Cardiac muscle cell (in vitro differentiated cells and primary cell): ENCODE measurements around the gene KRTAP1-5. TPM values are rescaled to one million over a fixed set of nuclear protein-coding genes. Genes with fewer than 3 reads are reported as not detected.

Experiments used
- DNase-seq, 2 donors: peaks; one replicate each; pipeline versions ENCODE4 v3.0.0 to v3.0.0-alpha.2; 2010 to 2017; ENCODE audit warnings: low read depth in 1 of 2, low spot score in 1 of 2
- H3K27ac ChIP-seq: fragments of 200-600 bp; sonication (generic); 2 replicates; pipeline ENCODE4 v1.5.1; 2016
- H3K27me3 ChIP-seq: fragments of 200-600 bp; sonication (generic); 2 replicates; pipeline ENCODE4 v1.6.0; 2016; ENCODE audit warnings: control low read depth
- H3K36me3 ChIP-seq: fragments of 200-600 bp; sonication (generic); 2 replicates; pipeline ENCODE4 v1.5.1; 2016; ENCODE audit warnings: control low read depth
- H3K4me1 ChIP-seq: fragments of 200-600 bp; sonication (generic); 2 replicates; pipeline ENCODE4 v1.8.1; 2017; ENCODE audit warnings: low read depth, mild to moderate bottlenecking, mixed run types
- H3K4me3 ChIP-seq: fragments of 200-600 bp; sonication (generic); 2 replicates; pipeline ENCODE4 v1.5.1; 2016; ENCODE audit warnings: mild to moderate bottlenecking
- H3K9me3 ChIP-seq: fragments of 200-600 bp; sonication (generic); 2 replicates; pipeline ENCODE4 v1.5.1; 2017; ENCODE audit warnings: low read depth, mild to moderate bottlenecking, control low read depth
- polyA plus RNA-seq: library from polyadenylated mRNA; unstranded; fragments of >200 nt; fragmentation: Nextera tagmentation; extraction: Ambion mirVana; gene quantifications from 2 replicates; pipeline ENCODE4 v1.2.1, GENCODE V29; 2016
- total RNA-seq: library from RNA; depleted of rRNA; stranded (reverse); fragments of >200 nt; gene quantifications from 2 replicates; pipeline ENCODE4 v1.2.3, GENCODE V29; 2016
- TF ChIP-seq, protein P1 (sequence below): IDR thresholded peaks from 2 replicates; pipeline ENCODE4 v1.5.1; 2012; ENCODE audit warnings: low read depth, mild to moderate bottlenecking, low read length

Gene KRTAP1-5
- total and polyA plus RNA-seq, 2 experiments from 2014 or later, result not detected

- H3K36me3 ChIP-seq, result no peaks in the 10 kb centered on the region
- peaks cover 19% of the 10 kb centered on the region for H3K4me1 ChIP-seq
- H3K27ac ChIP-seq, result no peak within 1 kb of the TSS
- TF ChIP-seq, protein P1, sequence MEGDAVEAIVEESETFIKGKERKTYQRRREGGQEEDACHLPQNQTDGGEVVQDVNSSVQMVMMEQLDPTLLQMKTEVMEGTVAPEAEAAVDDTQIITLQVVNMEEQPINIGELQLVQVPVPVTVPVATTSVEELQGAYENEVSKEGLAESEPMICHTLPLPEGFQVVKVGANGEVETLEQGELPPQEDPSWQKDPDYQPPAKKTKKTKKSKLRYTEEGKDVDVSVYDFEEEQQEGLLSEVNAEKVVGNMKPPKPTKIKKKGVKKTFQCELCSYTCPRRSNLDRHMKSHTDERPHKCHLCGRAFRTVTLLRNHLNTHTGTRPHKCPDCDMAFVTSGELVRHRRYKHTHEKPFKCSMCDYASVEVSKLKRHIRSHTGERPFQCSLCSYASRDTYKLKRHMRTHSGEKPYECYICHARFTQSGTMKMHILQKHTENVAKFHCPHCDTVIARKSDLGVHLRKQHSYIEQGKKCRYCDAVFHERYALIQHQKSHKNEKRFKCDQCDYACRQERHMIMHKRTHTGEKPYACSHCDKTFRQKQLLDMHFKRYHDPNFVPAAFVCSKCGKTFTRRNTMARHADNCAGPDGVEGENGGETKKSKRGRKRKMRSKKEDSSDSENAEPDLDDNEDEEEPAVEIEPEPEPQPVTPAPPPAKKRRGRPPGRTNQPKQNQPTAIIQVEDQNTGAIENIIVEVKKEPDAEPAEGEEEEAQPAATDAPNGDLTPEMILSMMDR, result no peak
- no peaks in the 10 kb centered on the region for H3K9me3 ChIP-seq
- no peak within 1 kb of the TSS for H3K4me3 ChIP-seq
- no peak for DNase-seq
- H3K27me3 ChIP-seq, result peaks cover 4% of the 10 kb centered on the region
These were observed 42.8 kb downstream of the KRTAP1-5 start, which contains the start of gene KRT40 for GRCh38 chr17:40984226-40984625. TSS of gene KRT40 (minus strand) at chr17:40984326. CDS start at chr17:40984273, 53 bp downstream.

DNA sequence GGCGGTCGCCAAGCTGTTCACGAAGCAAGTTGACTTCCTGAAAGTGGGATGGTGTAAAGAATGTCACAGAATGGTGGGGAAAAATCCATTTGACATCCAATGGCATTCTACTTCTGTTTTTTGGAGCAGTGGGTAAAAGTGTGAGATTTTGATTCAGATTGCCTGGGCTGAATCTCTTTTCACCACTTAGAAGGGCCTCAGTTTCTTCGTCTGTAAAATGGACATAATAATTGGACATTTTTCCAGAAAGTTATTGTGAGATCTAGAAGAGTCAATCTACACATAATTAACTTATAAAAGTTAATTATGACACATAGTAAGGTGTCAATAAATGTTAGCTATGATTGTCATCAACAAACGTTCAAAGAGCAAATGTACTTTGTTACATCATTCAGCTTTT is 45.9 kb downstream of the KRTAP1-5 start:
- TF ChIP-seq, protein P1, result no peak
- peak overlapping the region; percentile 82 for H3K27ac ChIP-seq
- no peaks in the 10 kb centered on the region for H3K36me3 ChIP-seq
- H3K27me3 ChIP-seq, result peaks cover 4% of the 10 kb centered on the region
- H3K9me3 ChIP-seq, result no peaks in the 10 kb centered on the region
- no peak for DNase-seq
- H3K4me3 ChIP-seq, result no peak overlapping the region
- H3K4me1 ChIP-seq, result peaks cover 14% of the 10 kb centered on the region

DNA sequence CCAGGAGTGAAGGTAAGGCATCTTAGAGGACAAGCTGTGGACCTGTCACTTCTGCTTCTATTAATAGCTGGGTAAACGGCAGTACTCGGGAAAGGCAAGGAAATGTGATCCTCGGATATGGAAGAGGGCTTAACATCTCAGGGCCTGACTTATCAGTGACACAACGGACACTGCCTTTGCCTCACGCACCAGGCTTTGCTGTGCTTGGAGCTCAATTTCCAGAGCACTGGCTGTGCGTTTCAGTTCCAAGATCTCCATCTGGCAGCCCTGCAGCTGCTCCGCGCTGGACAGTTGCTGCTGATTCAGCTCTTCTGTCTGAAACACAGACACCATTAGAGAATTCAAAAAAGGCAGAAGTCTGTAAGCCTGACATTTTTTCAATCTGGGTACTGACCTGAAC is 46.4 kb downstream of the KRTAP1-5 start:
- Histone ChIP-seq H3K36me3 (no peaks in the 10 kb centered on the region), H3K4me3 (no peak overlapping the region), H3K27ac (peak overlapping the region; percentile 82), H3K27me3 (peaks cover 4% of the 10 kb centered on the region), H3K9me3 (no peaks in the 10 kb centered on the region), H3K4me1 (peaks cover 14% of the 10 kb centered on the region)
- DNase-seq, result peak; percentile 11 to 73
- TF ChIP-seq, protein P1, result no peak

- TF ChIP-seq, protein P1, result no peak
These were observed 46.9 kb downstream of the KRTAP1-5 start for GRCh38 chr17:40980117-40980516.

DNA sequence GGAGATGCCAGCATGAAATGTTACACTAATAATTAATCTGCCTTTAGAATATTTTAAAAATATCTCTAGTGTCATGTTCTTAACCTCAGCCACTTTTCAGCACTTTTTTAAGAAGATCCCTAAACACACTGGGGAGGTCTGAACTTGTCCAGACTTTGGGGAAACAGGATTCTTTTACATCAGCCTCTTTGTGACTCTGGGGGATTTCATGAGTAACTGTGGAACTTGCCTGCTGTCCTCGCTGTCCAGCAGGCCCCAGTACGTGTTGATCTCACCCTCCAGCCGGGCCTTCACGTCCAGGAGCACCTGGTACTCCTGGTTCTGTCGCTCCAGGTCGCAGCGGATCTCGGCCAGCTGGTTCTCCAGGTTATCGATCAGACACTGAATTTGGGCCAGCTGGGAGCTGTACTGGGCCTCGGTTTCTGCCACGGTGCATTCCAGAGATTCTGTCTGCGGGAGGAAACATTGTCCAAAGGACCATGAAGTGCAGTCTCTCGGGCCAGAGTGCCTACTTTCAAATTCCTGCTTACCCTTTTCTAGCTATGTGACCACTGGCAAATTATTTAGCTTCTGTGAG is 48.3 kb downstream of the KRTAP1-5 start:
- Histone ChIP-seq H3K27me3 (no peaks in the 10 kb centered on the region), H3K4me1 (peaks cover 14% of the 10 kb centered on the region), H3K27ac (no peak overlapping the region), H3K9me3 (no peaks in the 10 kb centered on the region), H3K36me3 (no peaks in the 10 kb centered on the region), H3K4me3 (no peak overlapping the region)
- TF ChIP-seq, protein P1, result no peak
- DNase-seq, result peak in 1 of 2 donors; percentile 14

More at GRCh38 chr17:40980117-40980516, 46.9 kb downstream of the KRTAP1-5 start:
- Histone ChIP-seq H3K27ac (peak overlapping the region; percentile 82), H3K4me3 (no peak overlapping the region), H3K27me3 (peaks cover 4% of the 10 kb centered on the region), H3K4me1 (peaks cover 14% of the 10 kb centered on the region), H3K9me3 (no peaks in the 10 kb centered on the region), H3K36me3 (no peaks in the 10 kb centered on the region)
- DNase-seq, result no peak

Other genes starting within 250 kb of the KRTAP1-5 start
Only the 30 nearest of the 38 such genes appear.
- 30.1 and 77.2 TPM in 2 replicates for gene KRT10, start 204.6 kb downstream of the KRTAP1-5 start, total RNA-seq
- 91.0 and 131 TPM in 2 replicates for gene KRT10, start 204.6 kb downstream of the KRTAP1-5 start, polyA plus RNA-seq
- gene KRT12, start 160.0 kb downstream of the KRTAP1-5 start, total RNA-seq, result not detected in 2 replicates
- not detected in 2 replicates for gene KRT12, start 160.0 kb downstream of the KRTAP1-5 start, polyA plus RNA-seq
- gene KRT20, start 142.0 kb downstream of the KRTAP1-5 start, total RNA-seq, result not detected in 2 replicates
- gene KRT20, start 142.0 kb downstream of the KRTAP1-5 start, polyA plus RNA-seq, result not detected in 2 replicates
- not detected in 2 replicates for gene KRT23, start 89.6 kb downstream of the KRTAP1-5 start, total RNA-seq
- not detected in 2 replicates for gene KRT23, start 89.6 kb downstream of the KRTAP1-5 start, polyA plus RNA-seq
- not detected in 2 replicates for gene KRT39, start 60.3 kb downstream of the KRTAP1-5 start, total RNA-seq
- not detected in 2 replicates for gene KRT39, start 60.3 kb downstream of the KRTAP1-5 start, polyA plus RNA-seq
- not detected in 2 replicates for gene KRT40, start 42.9 kb downstream of the KRTAP1-5 start, total RNA-seq
- not detected in 2 replicates for gene KRT40, start 42.9 kb downstream of the KRTAP1-5 start, polyA plus RNA-seq
- not detected in 2 replicates for gene KRTAP3-3, start 33.0 kb downstream of the KRTAP1-5 start, total RNA-seq
- not detected in 2 replicates for gene KRTAP3-3, start 33.0 kb downstream of the KRTAP1-5 start, polyA plus RNA-seq
- gene KRTAP3-2, start 27.3 kb downstream of the KRTAP1-5 start, total RNA-seq, result not detected in 2 replicates
- not detected in 2 replicates for gene KRTAP3-2, start 27.3 kb downstream of the KRTAP1-5 start, polyA plus RNA-seq
- not detected in 2 replicates for gene KRTAP3-1, start 18.1 kb downstream of the KRTAP1-5 start, total RNA-seq
- gene KRTAP3-1, start 18.1 kb downstream of the KRTAP1-5 start, polyA plus RNA-seq, result not detected in 2 replicates
- not detected in 2 replicates for gene KRTAP1-4, start 3.0 kb upstream of the KRTAP1-5 start, total RNA-seq
- gene KRTAP1-4, start 3.0 kb upstream of the KRTAP1-5 start, polyA plus RNA-seq, result not detected in 2 replicates
- gene KRTAP1-3, start 7.7 kb upstream of the KRTAP1-5 start, total RNA-seq, result not detected in 2 replicates
- gene KRTAP1-3, start 7.7 kb upstream of the KRTAP1-5 start, polyA plus RNA-seq, result not detected in 2 replicates
- not detected in 2 replicates for gene KRTAP1-1, start 14.2 kb upstream of the KRTAP1-5 start, total RNA-seq
- not detected in 2 replicates for gene KRTAP1-1, start 14.2 kb upstream of the KRTAP1-5 start, polyA plus RNA-seq
- not detected in 2 replicates for gene KRTAP2-1, start 20.1 kb upstream of the KRTAP1-5 start, total RNA-seq
- not detected in 2 replicates for gene KRTAP2-1, start 20.1 kb upstream of the KRTAP1-5 start, polyA plus RNA-seq
- gene KRTAP2-2, start 28.0 kb upstream of the KRTAP1-5 start, total RNA-seq, result not detected in 2 replicates
- not detected in 2 replicates for gene KRTAP2-2, start 28.0 kb upstream of the KRTAP1-5 start, polyA plus RNA-seq
- gene KRTAP2-3, start 32.9 kb upstream of the KRTAP1-5 start, total RNA-seq, result not detected in 2 replicates
- not detected in 2 replicates for gene KRTAP2-3, start 32.9 kb upstream of the KRTAP1-5 start, polyA plus RNA-seq
- not detected in 2 replicates for gene KRTAP2-4, start 38.7 kb upstream of the KRTAP1-5 start, total RNA-seq
- gene KRTAP2-4, start 38.7 kb upstream of the KRTAP1-5 start, polyA plus RNA-seq, result not detected in 2 replicates
- not detected in 2 replicates for gene KRTAP4-7, start 56.9 kb upstream of the KRTAP1-5 start, total RNA-seq
- gene KRTAP4-7, start 56.9 kb upstream of the KRTAP1-5 start, polyA plus RNA-seq, result not detected in 2 replicates
- gene KRTAP4-8, start 70.9 kb upstream of the KRTAP1-5 start, total RNA-seq, result not detected in 2 replicates
- gene KRTAP4-8, start 70.9 kb upstream of the KRTAP1-5 start, polyA plus RNA-seq, result not detected in 2 replicates
- gene KRTAP4-16, start 75.0 kb upstream of the KRTAP1-5 start, total RNA-seq, result not detected in 2 replicates
- gene KRTAP4-16, start 75.0 kb upstream of the KRTAP1-5 start, polyA plus RNA-seq, result not detected in 2 replicates
- not detected in 2 replicates for gene KRTAP4-9, start 78.2 kb upstream of the KRTAP1-5 start, total RNA-seq
- not detected in 2 replicates for gene KRTAP4-9, start 78.2 kb upstream of the KRTAP1-5 start, polyA plus RNA-seq
- gene KRTAP4-11, start 91.2 kb upstream of the KRTAP1-5 start, total RNA-seq, result not detected in 2 replicates
- gene KRTAP4-11, start 91.2 kb upstream of the KRTAP1-5 start, polyA plus RNA-seq, result not detected in 2 replicates
- not detected in 2 replicates for gene KRTAP4-12, start 97.0 kb upstream of the KRTAP1-5 start, total RNA-seq
- not detected in 2 replicates for gene KRTAP4-12, start 97.0 kb upstream of the KRTAP1-5 start, polyA plus RNA-seq
- gene KRTAP4-6, start 113.3 kb upstream of the KRTAP1-5 start, total RNA-seq, result not detected in 2 replicates
- gene KRTAP4-6, start 113.3 kb upstream of the KRTAP1-5 start, polyA plus RNA-seq, result not detected in 2 replicates
- not detected in 2 replicates for gene KRTAP4-5, start 122.6 kb upstream of the KRTAP1-5 start, total RNA-seq
- gene KRTAP4-5, start 122.6 kb upstream of the KRTAP1-5 start, polyA plus RNA-seq, result not detected in 2 replicates
- not detected in 2 replicates for gene KRTAP4-4, start 133.5 kb upstream of the KRTAP1-5 start, total RNA-seq
- gene KRTAP4-4, start 133.5 kb upstream of the KRTAP1-5 start, polyA plus RNA-seq, result not detected in 2 replicates
- gene KRTAP4-3, start 141.0 kb upstream of the KRTAP1-5 start, total RNA-seq, result not detected in 2 replicates
- gene KRTAP4-3, start 141.0 kb upstream of the KRTAP1-5 start, polyA plus RNA-seq, result not detected in 2 replicates
- not detected in 2 replicates for gene KRTAP4-2, start 151.0 kb upstream of the KRTAP1-5 start, total RNA-seq
- not detected in 2 replicates for gene KRTAP4-2, start 151.0 kb upstream of the KRTAP1-5 start, polyA plus RNA-seq
- not detected in 2 replicates for gene KRTAP4-1, start 157.7 kb upstream of the KRTAP1-5 start, total RNA-seq
- gene KRTAP4-1, start 157.7 kb upstream of the KRTAP1-5 start, polyA plus RNA-seq, result not detected in 2 replicates
- gene KRTAP9-1, start 162.7 kb upstream of the KRTAP1-5 start, total RNA-seq, result not detected in 2 replicates
- gene KRTAP9-1, start 162.7 kb upstream of the KRTAP1-5 start, polyA plus RNA-seq, result not detected in 2 replicates
- gene KRTAP9-2, start 199.4 kb upstream of the KRTAP1-5 start, total RNA-seq, result not detected in 2 replicates
- gene KRTAP9-2, start 199.4 kb upstream of the KRTAP1-5 start, polyA plus RNA-seq, result not detected in 2 replicates